Melanocyte of skin (primary cell): ENCODE results near the gene NADK. TPM values are rescaled to one million over a fixed set of nuclear protein-coding genes. Genes with fewer than 3 reads are reported as not detected.

ENCODE experiments used
- total RNA-seq, 2 donors: library from RNA; depleted of rRNA; stranded (reverse); fragments of >200 nt; gene quantifications; 2 replicates each; pipeline ENCODE4 v1.2.3, GENCODE V29; 2012

The NADK gene, protein sequence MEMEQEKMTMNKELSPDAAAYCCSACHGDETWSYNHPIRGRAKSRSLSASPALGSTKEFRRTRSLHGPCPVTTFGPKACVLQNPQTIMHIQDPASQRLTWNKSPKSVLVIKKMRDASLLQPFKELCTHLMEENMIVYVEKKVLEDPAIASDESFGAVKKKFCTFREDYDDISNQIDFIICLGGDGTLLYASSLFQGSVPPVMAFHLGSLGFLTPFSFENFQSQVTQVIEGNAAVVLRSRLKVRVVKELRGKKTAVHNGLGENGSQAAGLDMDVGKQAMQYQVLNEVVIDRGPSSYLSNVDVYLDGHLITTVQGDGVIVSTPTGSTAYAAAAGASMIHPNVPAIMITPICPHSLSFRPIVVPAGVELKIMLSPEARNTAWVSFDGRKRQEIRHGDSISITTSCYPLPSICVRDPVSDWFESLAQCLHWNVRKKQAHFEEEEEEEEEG
- 10 to 100 TPM; 62.6 to 73.3 TPM for total RNA-seq

DNA sequence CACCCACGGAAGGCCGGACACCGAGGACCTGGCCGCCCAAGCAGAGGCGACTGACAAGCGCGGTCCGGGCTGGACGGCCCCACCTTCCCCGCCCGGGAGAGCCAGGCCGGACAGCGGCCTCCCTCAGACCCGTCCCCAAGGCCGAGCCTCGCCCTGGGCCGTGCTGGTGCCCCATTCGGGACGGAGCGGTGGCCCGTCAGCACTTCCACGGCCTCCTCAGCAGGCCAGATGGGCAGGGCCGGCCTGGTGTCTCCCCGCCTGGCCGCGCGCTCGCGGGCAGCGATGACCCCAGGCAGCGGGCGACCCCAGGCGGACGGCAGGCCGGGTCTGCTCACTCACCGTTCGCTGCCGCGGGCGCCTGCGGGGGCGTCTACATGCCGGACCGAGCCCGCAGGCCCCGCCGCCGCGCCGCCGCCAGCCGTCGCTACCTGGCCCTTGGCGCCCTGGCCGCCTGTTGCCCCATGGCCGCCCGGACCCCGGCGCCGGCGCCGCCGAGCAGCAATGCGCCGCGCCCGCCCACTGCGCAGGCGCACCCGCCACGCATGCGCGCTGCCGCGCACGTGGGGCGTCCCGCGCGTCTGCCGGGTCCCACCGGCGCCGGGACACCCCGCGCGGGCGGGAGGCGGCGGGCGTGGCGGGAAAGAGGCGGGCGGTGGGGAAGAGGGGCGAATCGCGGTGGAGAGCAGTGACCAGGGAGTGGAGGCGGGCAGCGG is at the start of gene NADK:
Gene NADK (minus strand): TSS at position 521 of the 713 bp plus-strand sequence. CDS start 13,064 bp downstream, outside the sequence.

GRCh38 chr1:1724035-1724864 is 54.0 kb downstream of the NADK start, which contains the start of gene CDK11A:
Gene CDK11A (minus strand): TSS chr1:1724357. CDS start chr1:1722818, 1,539 bp downstream.

Other genes starting within 250 kb of the NADK start
- 1 to 10 TPM; 2.1 to 4.7 TPM for gene TMEM240, start 237.8 kb downstream of the NADK start, total RNA-seq
- gene SSU72, start 203.6 kb downstream of the NADK start, total RNA-seq: 100 to 1,000 TPM; 141 to 177 TPM
- 10 to 100 TPM in 1 of 2 donors, 1 to 10 TPM in 1; 7.3 to 20.0 TPM for gene FNDC10, start 178.3 kb downstream of the NADK start, total RNA-seq
- gene MIB2, start 163.0 kb downstream of the NADK start, total RNA-seq: 10 to 100 TPM; 32.6 to 51.6 TPM
- gene MMP23B, start 146.3 kb downstream of the NADK start, total RNA-seq: under 1 TPM; under 0.01 to 0.34 TPM
- 1 to 10 TPM; 4.1 to 6.0 TPM for gene CDK11B, start 119.5 kb downstream of the NADK start, total RNA-seq
- 10 to 100 TPM; 17.0 to 27.5 TPM for gene SLC35E2B, start 85.7 kb downstream of the NADK start, total RNA-seq
- 10 to 100 TPM in 1 of 2 donors, 1 to 10 TPM in 1; 8.3 to 10.3 TPM for gene CDK11A, start 54.1 kb downstream of the NADK start, total RNA-seq
- 100 to 1,000 TPM in 1 of 2 donors, 10 to 100 TPM in 1; 99.8 to 121 TPM for gene GNB1, start 112.6 kb upstream of the NADK start, total RNA-seq
- under 1 TPM in 1 of 2 donors, not detected in 1; 0.33 TPM for gene CALML6, start 136.8 kb upstream of the NADK start, total RNA-seq
- under 1 TPM; under 0.01 to 0.33 TPM for gene TMEM52, start 140.8 kb upstream of the NADK start, total RNA-seq
- not detected for gene CFAP74, start 225.3 kb upstream of the NADK start, total RNA-seq
- not detected for gene GABRD, start 240.9 kb upstream of the NADK start, total RNA-seq